C4-2B (cell line): ENCODE measurements around the gene FRK.
"Not testable (repeated sequence)": the region's sequence is repeated elsewhere in the genome, so short reads cannot be mapped to it uniquely, and the experiment has no call there.

ENCODE experiments used
- H3K27ac ChIP-seq: fragments of 450-650 bp; 2 replicates; pipeline ENCODE4 v1.5.1; 2017
- CTCF ChIP-seq: fragments of 450-650 bp; conservative IDR thresholded peaks from 2 replicates; pipeline ENCODE4 v1.5.1; 2017; ENCODE audit warnings: mild to moderate bottlenecking
- ZFX ChIP-seq: fragments of 450-650 bp; IDR thresholded peaks from 2 replicates; pipeline ENCODE4 v1.6.1; 2017

Gene FRK

GRCh38 chr6:115934829-115935228, 125.9 kb downstream of the FRK start:
- TF ChIP-seq ZFX (no peak), CTCF (no peak)
- no peak overlapping the region for H3K27ac ChIP-seq

- no peak overlapping the region for H3K27ac ChIP-seq
Observed at GRCh38 chr6:115934145-115934544, 126.5 kb downstream of the FRK start.

GRCh38 chr6:115932481-115932880, 128.2 kb downstream of the FRK start:
- no peak for TF ChIP-seq CTCF
- no peak for TF ChIP-seq ZFX
- H3K27ac ChIP-seq = no peak overlapping the region

More at GRCh38 chr6:115934145-115934544, 126.5 kb downstream of the FRK start:
- TF ChIP-seq CTCF (no peak), ZFX (no peak)

GRCh38 chr6:115928000-115928399, 132.7 kb downstream of the FRK start:
- H3K27ac ChIP-seq = not testable (repeated sequence)

- H3K27ac ChIP-seq = no peak overlapping the region
- TF ChIP-seq CTCF = no peak
- no peak for TF ChIP-seq ZFX
Observed at GRCh38 chr6:115922971-115923370, 137.7 kb downstream of the FRK start.

GRCh38 chr6:115914098-115914497, 146.6 kb downstream of the FRK start:
- H3K27ac ChIP-seq = no peak overlapping the region
- TF ChIP-seq CTCF = no peak
- no peak for TF ChIP-seq ZFX

- no peak overlapping the region for H3K27ac ChIP-seq
- no peak for TF ChIP-seq CTCF
- TF ChIP-seq ZFX = no peak
Observed at GRCh38 chr6:115909923-115910546, 150.7 kb downstream of the FRK start.

- no peak for TF ChIP-seq CTCF
- no peak for TF ChIP-seq ZFX
- H3K27ac ChIP-seq = no peak overlapping the region
Observed at GRCh38 chr6:115908906-115909559, 151.7 kb downstream of the FRK start.
